Measurements from ENCODE around the gene OSGIN1.

The OSGIN1 gene

GRCh38 chr16:83925957-83926725 is 26.9 kb upstream of the OSGIN1 start:
- DNase-seq (ENCODE audit: low read depth in 2 of 2), result no peak

- DNase-seq (ENCODE audit: low read depth in 2 of 2), result peak; percentile 12 to 15
Measured at GRCh38 chr16:83926726-83927397, 26.2 kb upstream of the OSGIN1 start.

- DNase-seq (ENCODE audit: low read depth in 2 of 2), result no peak
Measured at GRCh38 chr16:83928341-83929055, 24.5 kb upstream of the OSGIN1 start.

- DNase-seq (ENCODE audit: low read depth in 2 of 2), result no peak
Measured at GRCh38 chr16:83929811-83930555, 23.1 kb upstream of the OSGIN1 start.

- no peak for DNase-seq (ENCODE audit: low read depth in 2 of 2)
Measured at GRCh38 chr16:83930730-83931500, 22.1 kb upstream of the OSGIN1 start.

GRCh38 chr16:83931556-83931955 is 21.5 kb upstream of the OSGIN1 start:
- DNase-seq (ENCODE audit: low read depth in 2 of 2), result no peak

- DNase-seq (ENCODE audit: low read depth in 2 of 2), result no peak
Measured at GRCh38 chr16:83932304-83932703, 20.7 kb upstream of the OSGIN1 start.

- no peak for DNase-seq (ENCODE audit: low read depth in 2 of 2)
Measured at GRCh38 chr16:83932955-83933673, 19.9 kb upstream of the OSGIN1 start.

- no peak for DNase-seq (ENCODE audit: low read depth in 2 of 2)
Measured at GRCh38 chr16:83933885-83934683, 19.0 kb upstream of the OSGIN1 start.

GRCh38 chr16:83934684-83934977 is 18.4 kb upstream of the OSGIN1 start:
- no peak for DNase-seq (ENCODE audit: low read depth in 2 of 2)

GRCh38 chr16:83935005-83935857 is 17.8 kb upstream of the OSGIN1 start:
- no peak for DNase-seq (ENCODE audit: low read depth in 2 of 2)

- no peak for DNase-seq (ENCODE audit: low read depth in 2 of 2)
Measured at GRCh38 chr16:83935858-83936255, 17.2 kb upstream of the OSGIN1 start.

GRCh38 chr16:83936581-83937165 is 16.4 kb upstream of the OSGIN1 start:
- no peak for DNase-seq (ENCODE audit: low read depth in 2 of 2)

GRCh38 chr16:83937267-83937666 is 15.8 kb upstream of the OSGIN1 start:
- DNase-seq (ENCODE audit: low read depth in 2 of 2), result no peak

- no peak for DNase-seq (ENCODE audit: low read depth in 2 of 2)
Measured at GRCh38 chr16:83937922-83938885, 14.8 kb upstream of the OSGIN1 start.

GRCh38 chr16:83939266-83939855 is 13.7 kb upstream of the OSGIN1 start:
- DNase-seq (ENCODE audit: low read depth in 2 of 2), result no peak

GRCh38 chr16:83940119-83940518 is 12.9 kb upstream of the OSGIN1 start:
- no peak for DNase-seq (ENCODE audit: low read depth in 2 of 2)

Data from fibroblast of skin of left biceps (primary cell).